Trophoblast cell (in vitro differentiated cells and primary cell): ENCODE results near the gene XXYLT1.

ENCODE experiments used
- DNase-seq, 2 donors: peaks; one replicate each; pipeline ENCODE4 v3.0.0-alpha.2; 2016
- H2AFZ ChIP-seq: 2 replicates; pipeline ENCODE4 v1.6.1; 2013; ENCODE audit warnings: low read length, moderate library complexity, mild to moderate bottlenecking; ENCODE audit not compliant: insufficient read depth, poor library complexity
- H2AK5ac ChIP-seq: 2 replicates; pipeline ENCODE4 v1.6.1; 2013; ENCODE audit warnings: mild to moderate bottlenecking, low read length
- H2BK120ac ChIP-seq: 2 replicates; pipeline ENCODE4 v1.6.1; 2013; ENCODE audit warnings: low read length, mild to moderate bottlenecking, moderate library complexity; ENCODE audit not compliant: insufficient read depth, poor library complexity
- H2BK12ac ChIP-seq: 2 replicates; pipeline ENCODE4 v1.6.1; 2013; ENCODE audit warnings: mild to moderate bottlenecking, low read length, moderate library complexity
- H2BK5ac ChIP-seq: 2 replicates; pipeline ENCODE4 v1.6.1; 2013; ENCODE audit warnings: low read length, low read depth, moderate library complexity, mild to moderate bottlenecking; ENCODE audit not compliant: poor library complexity
- H3K14ac ChIP-seq: 2 replicates; pipeline ENCODE4 v1.6.1; 2013; ENCODE audit warnings: mild to moderate bottlenecking, low read length
- H3K18ac ChIP-seq: 2 replicates; pipeline ENCODE4 v1.6.1; 2013; ENCODE audit warnings: mild to moderate bottlenecking, low read length
- H3K23ac ChIP-seq: 2 replicates; pipeline ENCODE4 v1.6.1; 2013; ENCODE audit warnings: low read length
- H3K27ac ChIP-seq: 2 replicates; pipeline ENCODE4 v1.5.1; 2013; ENCODE audit warnings: low read depth, mild to moderate bottlenecking, inconsistent platforms, low read length, moderate library complexity
- H3K27me3 ChIP-seq: 2 replicates; pipeline ENCODE4 v1.6.1; 2013; ENCODE audit warnings: inconsistent platforms, mild to moderate bottlenecking, low read length, moderate library complexity; ENCODE audit not compliant: insufficient read depth
- H3K36me3 ChIP-seq, 2 experiments: 1 replicate in 1 of 2; 2 replicates in 1 of 2; pipeline ENCODE4 v1.6.1; 2013; ENCODE audit warnings: low read length in 2 of 2, mild to moderate bottlenecking in 2 of 2, moderate library complexity in 1 of 2; ENCODE audit not compliant: insufficient read depth in 2 of 2, control insufficient read depth in 1 of 2
- H3K4ac ChIP-seq: 2 replicates; pipeline ENCODE4 v1.6.1; 2013; ENCODE audit warnings: low read depth, mild to moderate bottlenecking, low read length, moderate library complexity
- H3K4me1 ChIP-seq, 2 experiments: 1 replicate in 1 of 2; 2 replicates in 1 of 2; pipeline ENCODE4 v1.6.1; 2013; ENCODE audit warnings: low read length in 2 of 2, mild to moderate bottlenecking in 2 of 2, moderate library complexity in 1 of 2; ENCODE audit not compliant: insufficient read depth in 2 of 2, control insufficient read depth in 1 of 2
- H3K4me2 ChIP-seq: 2 replicates; pipeline ENCODE4 v1.6.1; 2013; ENCODE audit warnings: inconsistent platforms, mild to moderate bottlenecking, low read length, moderate library complexity
- H3K4me3 ChIP-seq: 2 replicates; pipeline ENCODE4 v1.5.1; 2013; ENCODE audit warnings: mild to moderate bottlenecking, low read depth, low read length, inconsistent platforms
- H3K79me1 ChIP-seq: one replicate; pipeline ENCODE4 v1.6.1; 2013; ENCODE audit warnings: low read length
- H3K79me2 ChIP-seq: 2 replicates; pipeline ENCODE4 v1.6.1; 2013; ENCODE audit warnings: low read length, mild to moderate bottlenecking; ENCODE audit not compliant: control insufficient read depth, insufficient read depth, poor library complexity
- H3K9ac ChIP-seq: 2 replicates; pipeline ENCODE4 v1.6.1; 2013; ENCODE audit warnings: mild to moderate bottlenecking, low read length
- H3K9me3 ChIP-seq: 2 replicates; pipeline ENCODE4 v1.6.1; 2013; ENCODE audit warnings: low read depth, mild to moderate bottlenecking, control low read depth, inconsistent platforms, low read length; ENCODE audit not compliant: insufficient read depth
- H4K12ac ChIP-seq: 2 replicates; pipeline ENCODE4 v1.6.1; 2013; ENCODE audit warnings: low read depth, mild to moderate bottlenecking, low read length, moderate library complexity
- H4K8ac ChIP-seq: 2 replicates; pipeline ENCODE4 v1.6.1; 2013; ENCODE audit warnings: low read depth, mild to moderate bottlenecking, low read length, moderate library complexity
- H4K91ac ChIP-seq: one replicate; pipeline ENCODE4 v1.6.1; 2013; ENCODE audit warnings: low read depth, mild to moderate bottlenecking, low read length, moderate library complexity
- WGBS: extraction: QIAGEN DNeasy Blood & Tissue Kit; methylation state at CpG from one replicate; pipeline ENCODE4 v1.1.7; 2013; ENCODE audit warnings: missing lambda C conversion rate; ENCODE audit not compliant: insufficient read length, insufficient coverage; ENCODE audit errors: extremely low coverage; 5-methylcytosine and 5-hydroxymethylcytosine counted together

Gene XXYLT1

DNA sequence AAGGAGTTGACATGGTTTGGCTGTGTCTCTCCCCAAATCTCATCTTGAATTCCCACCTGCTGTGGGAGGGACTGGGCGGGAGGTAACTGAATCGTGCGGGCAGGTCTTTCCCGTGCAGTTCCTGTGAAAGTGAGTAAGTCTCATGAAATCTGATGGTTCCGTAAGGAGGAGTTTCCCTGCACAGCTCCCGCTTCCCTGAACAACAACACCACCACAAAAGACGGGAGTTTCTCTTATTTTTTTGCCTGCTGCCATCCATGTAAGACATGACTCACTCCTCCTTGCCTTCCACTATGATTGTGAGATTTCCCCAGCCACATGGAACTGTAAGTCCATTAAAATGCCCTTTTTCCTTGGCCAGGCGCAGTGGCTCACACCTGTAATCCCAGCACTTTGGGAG is 22.7 kb downstream of the XXYLT1 start:
- H2AFZ ChIP-seq: no peak overlapping the region
- H3K9ac ChIP-seq: no peak overlapping the region
- H2BK12ac ChIP-seq: no peak overlapping the region
- no peaks in the 10 kb centered on the region for H3K79me1 ChIP-seq
- no peak overlapping the region for H3K4me3 ChIP-seq
- no peaks in the 10 kb centered on the region for H3K36me3 ChIP-seq
- no peaks in the 10 kb centered on the region for H3K4me1 ChIP-seq
- H3K79me2 ChIP-seq: no peaks in the 10 kb centered on the region
- no peak overlapping the region for H3K4ac ChIP-seq
- H3K27me3 ChIP-seq: no peaks in the 10 kb centered on the region
- H3K27ac ChIP-seq: no peak overlapping the region
- no peak overlapping the region for H3K4me2 ChIP-seq
- H3K23ac ChIP-seq: no peak overlapping the region
- no peak overlapping the region for H4K12ac ChIP-seq
- peak; percentile 39 to 69 for DNase-seq
- no peak overlapping the region for H3K18ac ChIP-seq
- H3K14ac ChIP-seq: no peak overlapping the region
- no CpG with 5 or more reads among the region's 8 CpGs for WGBS
- no peak overlapping the region for H2BK5ac ChIP-seq
- no peak overlapping the region for H2BK120ac ChIP-seq
- no peak overlapping the region for H2AK5ac ChIP-seq
- no peak overlapping the region for H4K91ac ChIP-seq
- no peak overlapping the region for H4K8ac ChIP-seq
- H3K9me3 ChIP-seq: peaks cover 4% of the 10 kb centered on the region

DNA sequence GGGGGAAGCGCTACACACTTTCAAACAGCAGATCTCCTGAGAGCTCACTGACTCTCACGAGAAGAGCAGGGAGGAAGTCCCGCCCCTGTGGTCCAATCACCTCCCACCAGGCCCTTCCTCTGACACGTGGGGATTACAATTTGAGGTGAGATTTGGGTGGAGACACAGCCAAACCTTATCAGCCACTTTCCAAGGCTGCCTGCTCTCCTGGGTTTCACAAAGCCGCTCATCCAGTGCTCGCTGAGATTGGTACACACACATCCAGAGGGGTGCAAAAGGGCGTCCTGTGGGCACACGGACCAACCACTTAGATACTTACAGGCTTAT is 23.1 kb downstream of the XXYLT1 start:
- Histone ChIP-seq H3K4me3 (no peak overlapping the region), H3K79me2 (no peaks in the 10 kb centered on the region), H3K4ac (no peak overlapping the region), H2AK5ac (no peak overlapping the region), H4K91ac (no peak overlapping the region), H2AFZ (no peak overlapping the region), H2BK120ac (no peak overlapping the region), H3K4me2 (no peak overlapping the region), H3K36me3 (no peaks in the 10 kb centered on the region), H3K27ac (no peak overlapping the region), H3K27me3 (no peaks in the 10 kb centered on the region), H3K23ac (no peak overlapping the region), H3K9ac (no peak overlapping the region), H2BK12ac (no peak overlapping the region), H4K12ac (no peak overlapping the region), H3K79me1 (no peaks in the 10 kb centered on the region), H3K14ac (no peak overlapping the region), H4K8ac (no peak overlapping the region), H3K4me1 (no peaks in the 10 kb centered on the region), H3K18ac (no peak overlapping the region), H2BK5ac (no peak overlapping the region), H3K9me3 (peaks cover 4% of the 10 kb centered on the region)
- no peak for DNase-seq
- WGBS: no CpG with 5 or more reads among the region's 8 CpGs

DNA sequence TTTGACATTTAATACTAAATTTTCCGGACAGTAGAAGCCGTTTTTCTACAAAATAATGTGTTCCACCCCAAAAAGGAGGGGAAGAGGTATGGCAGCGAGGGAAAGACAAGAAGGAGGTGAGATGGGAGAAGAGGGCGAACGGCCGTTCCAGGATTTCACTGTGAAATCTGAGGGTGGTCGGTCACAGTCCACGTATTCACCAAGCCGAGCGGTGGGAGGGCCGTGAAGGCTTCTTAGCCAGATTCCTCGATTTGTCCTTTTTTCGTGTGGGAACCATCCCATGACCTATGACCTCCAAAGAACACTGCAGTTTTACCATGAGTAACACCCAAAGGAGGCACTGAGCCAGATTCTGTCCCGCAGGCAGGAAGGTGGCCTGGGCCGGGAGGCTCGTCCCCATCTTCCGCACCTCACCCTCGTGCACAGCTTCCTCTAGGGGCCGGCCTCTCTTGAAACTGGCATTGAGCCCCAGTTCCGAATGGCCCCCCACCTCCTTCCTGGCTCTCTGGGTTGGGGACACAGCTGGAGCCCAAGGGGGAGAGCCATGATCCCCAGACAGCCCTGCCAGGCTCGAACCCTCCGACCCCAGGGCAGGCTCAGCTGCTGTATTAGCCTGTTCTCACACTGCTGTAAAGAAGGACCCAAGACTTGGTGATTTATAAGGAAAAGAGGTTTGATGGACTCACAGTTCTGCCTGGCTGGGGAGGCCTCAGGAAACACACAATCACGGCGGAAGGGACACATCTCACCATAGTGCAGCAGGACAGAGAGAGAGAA is 23.7 kb downstream of the XXYLT1 start:
- Histone ChIP-seq H2AK5ac (no peak overlapping the region), H3K14ac (no peak overlapping the region), H2BK5ac (no peak overlapping the region), H3K9me3 (peaks cover 4% of the 10 kb centered on the region), H3K36me3 (no peaks in the 10 kb centered on the region), H3K9ac (no peak overlapping the region), H3K79me1 (no peaks in the 10 kb centered on the region), H3K4me1 (no peaks in the 10 kb centered on the region), H3K27ac (no peak overlapping the region), H3K4me2 (no peak overlapping the region), H3K79me2 (no peaks in the 10 kb centered on the region), H3K23ac (no peak overlapping the region), H2AFZ (no peak overlapping the region), H2BK120ac (no peak overlapping the region), H3K18ac (no peak overlapping the region), H3K4me3 (no peak overlapping the region), H3K4ac (no peak overlapping the region), H4K91ac (no peak overlapping the region), H2BK12ac (no peak overlapping the region), H4K8ac (no peak overlapping the region), H3K27me3 (no peaks in the 10 kb centered on the region), H4K12ac (no peak overlapping the region)
- no peak for DNase-seq
- no CpG with 5 or more reads among the region's 24 CpGs for WGBS

DNA sequence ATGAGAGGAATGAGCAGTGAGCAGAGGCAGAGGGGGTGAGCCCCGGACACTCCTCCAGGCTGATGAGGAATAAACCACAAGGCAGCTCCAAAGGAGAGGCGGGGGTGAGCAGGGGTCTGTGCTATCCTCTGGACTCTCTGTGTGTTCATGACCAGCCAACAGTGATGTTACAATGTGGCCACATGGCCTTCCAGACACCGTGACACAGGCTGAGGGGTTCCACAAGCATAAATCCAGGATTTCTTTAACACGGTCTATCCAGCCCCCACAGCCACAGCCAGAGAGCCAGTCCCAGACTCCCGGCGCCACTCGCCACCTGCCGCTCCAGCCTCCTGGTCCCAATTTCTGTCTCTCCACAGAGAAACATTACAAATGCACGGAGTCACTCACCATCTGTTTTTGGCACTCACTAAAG is 24.4 kb downstream of the XXYLT1 start:
- no peak overlapping the region for H3K4me2 ChIP-seq
- H3K27ac ChIP-seq: no peak overlapping the region
- H4K8ac ChIP-seq: no peak overlapping the region

More for the DNA sequence above, 24.4 kb downstream of the XXYLT1 start:
- DNase-seq: no peak
- no peak overlapping the region for H2BK12ac ChIP-seq
- H3K4me3 ChIP-seq: no peak overlapping the region
- H2AK5ac ChIP-seq: no peak overlapping the region
- H3K18ac ChIP-seq: no peak overlapping the region
- H2BK120ac ChIP-seq: no peak overlapping the region
- peaks cover 4% of the 10 kb centered on the region for H3K9me3 ChIP-seq
- H3K9ac ChIP-seq: no peak overlapping the region
- no peak overlapping the region for H2BK5ac ChIP-seq
- H4K91ac ChIP-seq: no peak overlapping the region
- no peak overlapping the region for H2AFZ ChIP-seq
- H3K4ac ChIP-seq: no peak overlapping the region
- H3K4me1 ChIP-seq: no peaks in the 10 kb centered on the region
- H3K14ac ChIP-seq: no peak overlapping the region
- no peak overlapping the region for H4K12ac ChIP-seq
- WGBS: no CpG with 5 or more reads among the region's 9 CpGs
- H3K23ac ChIP-seq: no peak overlapping the region
- H3K27me3 ChIP-seq: no peaks in the 10 kb centered on the region
- no peaks in the 10 kb centered on the region for H3K79me2 ChIP-seq
- H3K36me3 ChIP-seq: no peaks in the 10 kb centered on the region
- H3K79me1 ChIP-seq: no peaks in the 10 kb centered on the region
